Peyer's patch (tissue), 4 donors: ENCODE results near the gene GLP2R.

Source experiments
- CTCF ChIP-seq, 6 experiments: fragments of 450-650 bp in 4 of 6; fragments of 200-600 bp in 2 of 6; sonication (generic) in 1 of 6; IDR thresholded peaks; one replicate each; pipeline ENCODE4 v1.5.1; 2017 to 2019; ENCODE audit warnings: antibody characterized with exemption in 6 of 6, mild to moderate bottlenecking in 3 of 6, moderate library complexity in 1 of 6
- POLR2A ChIP-seq, 2 donors: fragments of 450-650 bp; IDR thresholded peaks; one replicate each; pipeline ENCODE4 v1.5.1; 2017; ENCODE audit warnings: antibody characterized with exemption in 2 of 2, mild to moderate bottlenecking in 2 of 2, moderate library complexity in 2 of 2

DNA sequence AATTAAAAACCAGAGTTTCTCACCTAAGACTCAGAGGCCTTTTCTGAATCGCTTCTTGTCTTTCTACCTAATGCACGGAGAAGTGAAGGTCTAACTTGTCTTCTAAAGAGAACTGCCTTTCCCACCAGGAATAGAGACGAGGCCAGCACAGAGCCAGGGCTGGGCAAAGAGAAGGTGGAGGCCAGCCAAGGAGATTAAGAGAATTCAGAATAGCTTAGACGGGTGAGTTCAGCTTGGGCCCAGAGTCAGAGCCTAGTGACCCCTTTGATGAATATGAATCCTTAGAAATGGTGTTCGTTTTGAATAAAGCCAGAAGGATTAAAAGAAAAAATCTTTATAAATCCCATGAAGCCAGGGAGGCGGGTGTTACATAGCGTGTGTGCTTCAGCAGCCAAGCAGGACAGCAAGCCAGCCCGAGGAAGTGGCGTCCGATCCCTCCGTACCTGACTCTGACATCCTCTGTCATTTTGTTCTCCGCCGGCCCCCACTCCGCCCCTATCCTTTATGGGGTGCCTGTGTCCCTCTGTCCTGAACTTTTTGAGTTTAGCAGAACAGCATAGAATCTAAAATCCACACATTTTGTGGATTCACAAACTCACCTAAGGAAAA, 11.3 kb upstream of the GLP2R start:
- no peak for TF ChIP-seq CTCF (IDR thresholded peaks at IDR 0.05)
- TF ChIP-seq POLR2A (IDR thresholded peaks at IDR 0.05): no peak
